IPS DF 6.9 (cell line): ENCODE measurements around the gene SLC37A1.

Source experiments
- DNase-seq: peaks from one replicate; pipeline ENCODE4 v3.0.0-alpha.2; 2013; ENCODE audit warnings: low read depth, low spot score
- H3K27ac ChIP-seq: one replicate; pipeline ENCODE4 v1.5.1; 2013; ENCODE audit warnings: low read length, control low read depth
- H3K27me3 ChIP-seq: 2 replicates; pipeline ENCODE4 v1.6.1; 2013; ENCODE audit warnings: mild to moderate bottlenecking, low read length; ENCODE audit not compliant: control insufficient read depth, insufficient read depth
- H3K36me3 ChIP-seq: 2 replicates; pipeline ENCODE4 v1.6.1; 2013; ENCODE audit warnings: low read length; ENCODE audit not compliant: control insufficient read depth, insufficient read depth
- H3K4me1 ChIP-seq: 2 replicates; pipeline ENCODE4 v1.6.1; 2013; ENCODE audit warnings: low read length; ENCODE audit not compliant: control insufficient read depth, insufficient read depth
- H3K4me3 ChIP-seq: 2 replicates; pipeline ENCODE4 v1.5.1; 2013; ENCODE audit warnings: mild to moderate bottlenecking, low read length
- H3K9me3 ChIP-seq: 2 replicates; pipeline ENCODE4 v1.6.1; 2013; ENCODE audit warnings: low read length, inconsistent platforms; ENCODE audit not compliant: control insufficient read depth, insufficient read depth
- WGBS: extraction: QIAGEN DNeasy Blood & Tissue Kit; methylation state at CpG from one replicate; pipeline ENCODE4 v1.1.7; 2013; ENCODE audit warnings: mixed read lengths, missing lambda C conversion rate; ENCODE audit not compliant: insufficient read length, insufficient coverage; 5-methylcytosine and 5-hydroxymethylcytosine counted together

SLC37A1 gene

DNA sequence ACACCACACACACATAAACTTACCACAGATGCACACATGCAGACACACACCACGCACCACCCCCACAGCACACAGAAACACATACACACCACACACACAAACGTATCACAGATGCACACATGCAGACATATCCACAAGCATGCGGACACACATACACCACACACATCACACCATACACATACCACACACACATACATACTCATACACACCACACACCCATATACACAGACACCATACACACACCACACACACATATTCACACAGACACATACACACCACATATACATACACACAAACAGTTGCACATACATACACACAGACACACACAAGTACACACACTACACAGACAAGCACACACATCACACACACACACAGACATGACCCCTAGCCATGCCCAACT lies 102.3 kb downstream of the SLC37A1 start:
- Histone ChIP-seq H3K4me3 (no peak overlapping the region), H3K36me3 (no peaks in the 10 kb centered on the region), H3K27ac (no peak overlapping the region), H3K27me3 (no peaks in the 10 kb centered on the region), H3K4me1 (no peaks in the 10 kb centered on the region; the same call in none of the 2 replicates), H3K9me3 (no peaks in the 10 kb centered on the region)
- WGBS: 100% methylated on average over 1 of the region's 3 CpGs
- no peak for DNase-seq

DNA sequence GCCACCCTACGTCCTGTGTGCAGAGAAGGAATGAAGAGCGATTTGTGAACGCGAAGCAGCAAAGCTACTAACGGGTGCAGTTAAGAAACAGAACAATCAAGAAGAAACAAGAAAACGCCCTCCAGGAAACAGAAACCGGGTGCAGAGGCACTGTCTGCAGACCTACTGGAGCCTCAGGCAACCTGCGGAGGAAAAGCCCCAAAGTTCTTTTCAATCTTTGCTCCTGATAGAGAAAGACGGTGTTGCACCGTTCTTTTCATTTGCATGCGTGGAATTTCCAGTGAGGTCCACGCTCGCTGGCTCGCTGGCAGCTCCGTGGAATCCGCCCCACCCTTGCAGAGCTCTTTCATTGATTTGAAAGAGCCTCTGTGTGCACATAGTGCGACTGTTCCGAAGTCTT lies 102.8 kb downstream of the SLC37A1 start:
- WGBS: no CpG with 5 or more reads among the region's 18 CpGs
- H3K4me3 ChIP-seq: no peak overlapping the region

DNA sequence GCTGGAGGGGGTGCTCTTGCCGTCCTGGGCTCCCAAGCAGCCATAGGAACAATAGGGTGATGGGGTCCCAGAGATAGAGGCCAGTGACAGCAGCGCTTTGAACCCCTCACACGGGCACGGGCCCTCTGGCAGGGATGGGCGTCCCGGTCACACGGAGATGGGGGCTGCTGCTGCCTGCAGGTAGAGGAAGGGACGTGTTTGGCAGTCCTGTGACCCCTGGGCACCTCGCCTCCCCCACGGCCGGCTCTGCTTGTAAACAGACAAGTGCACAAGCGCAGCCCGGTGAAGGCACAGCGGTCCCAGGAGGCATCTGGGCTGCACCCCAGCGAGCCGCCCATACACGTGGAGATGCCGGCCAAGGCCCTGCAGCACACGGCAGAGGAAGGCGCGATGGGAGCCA lies 103.3 kb downstream of the SLC37A1 start:
- no peaks in the 10 kb centered on the region for H3K27me3 ChIP-seq
- no peaks in the 10 kb centered on the region for H3K36me3 ChIP-seq
- no peaks in the 10 kb centered on the region; the same call in none of the 2 replicates for H3K4me1 ChIP-seq
- no CpG with 5 or more reads among the region's 21 CpGs for WGBS
- no peak overlapping the region for H3K4me3 ChIP-seq
- no peaks in the 10 kb centered on the region for H3K9me3 ChIP-seq
- DNase-seq: no peak
- H3K27ac ChIP-seq: no peak overlapping the region

More for the DNA sequence above, 102.8 kb downstream of the SLC37A1 start:
- no peak for DNase-seq
- no peaks in the 10 kb centered on the region for H3K9me3 ChIP-seq
- H3K27ac ChIP-seq: no peak overlapping the region
- no peaks in the 10 kb centered on the region for H3K27me3 ChIP-seq
- no peaks in the 10 kb centered on the region for H3K36me3 ChIP-seq
- no peaks in the 10 kb centered on the region; the same call in none of the 2 replicates for H3K4me1 ChIP-seq

DNA sequence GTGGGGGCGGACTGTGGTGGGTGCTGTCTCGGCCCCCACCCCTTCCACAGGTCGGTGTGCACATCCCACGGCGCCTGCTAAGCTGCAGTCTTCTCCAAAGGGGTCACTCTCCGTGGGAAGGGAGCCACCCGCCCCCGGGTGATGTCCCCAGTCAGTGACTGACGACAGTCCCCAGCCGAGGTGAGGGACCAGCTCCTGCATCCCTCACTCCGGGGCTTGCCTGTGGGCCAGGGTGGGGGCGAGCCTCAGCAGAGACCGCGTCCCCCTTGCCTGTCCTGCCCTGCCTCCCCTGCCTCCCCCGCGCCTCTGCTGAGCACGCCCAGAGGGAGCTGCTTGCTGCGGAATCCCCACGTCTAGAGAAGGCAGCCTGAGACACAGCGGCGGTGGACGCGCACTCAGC lies 103.8 kb downstream of the SLC37A1 start:
- H3K4me1 ChIP-seq: no peaks in the 10 kb centered on the region; the same call in none of the 2 replicates
- no peaks in the 10 kb centered on the region for H3K27me3 ChIP-seq
- no peak overlapping the region for H3K4me3 ChIP-seq
- no CpG with 5 or more reads among the region's 23 CpGs for WGBS
- H3K9me3 ChIP-seq: no peaks in the 10 kb centered on the region
- H3K36me3 ChIP-seq: no peaks in the 10 kb centered on the region
- no peak overlapping the region for H3K27ac ChIP-seq
- no peak for DNase-seq

DNA sequence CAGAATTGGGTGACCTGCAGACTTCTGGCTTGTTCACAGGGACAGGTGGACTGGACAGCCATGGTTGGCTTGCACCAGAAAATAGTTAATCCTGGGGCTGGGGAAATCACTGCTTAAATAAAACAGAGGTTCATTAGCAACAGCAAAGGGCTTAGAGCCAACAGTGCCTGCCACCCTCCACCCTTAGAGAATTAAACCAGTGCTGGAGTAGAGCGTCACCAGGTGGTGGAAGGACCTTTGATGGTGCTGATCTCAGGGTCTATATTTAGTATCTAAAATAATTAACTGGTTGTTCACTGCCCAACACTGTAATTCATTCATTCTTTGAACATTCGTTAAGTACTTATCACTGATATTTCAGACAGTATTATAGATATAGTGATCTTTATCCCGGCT lies 105.1 kb downstream of the SLC37A1 start:
- H3K27ac ChIP-seq: no peak overlapping the region
- no CpG with 5 or more reads among the region's 3 CpGs for WGBS

DNA sequence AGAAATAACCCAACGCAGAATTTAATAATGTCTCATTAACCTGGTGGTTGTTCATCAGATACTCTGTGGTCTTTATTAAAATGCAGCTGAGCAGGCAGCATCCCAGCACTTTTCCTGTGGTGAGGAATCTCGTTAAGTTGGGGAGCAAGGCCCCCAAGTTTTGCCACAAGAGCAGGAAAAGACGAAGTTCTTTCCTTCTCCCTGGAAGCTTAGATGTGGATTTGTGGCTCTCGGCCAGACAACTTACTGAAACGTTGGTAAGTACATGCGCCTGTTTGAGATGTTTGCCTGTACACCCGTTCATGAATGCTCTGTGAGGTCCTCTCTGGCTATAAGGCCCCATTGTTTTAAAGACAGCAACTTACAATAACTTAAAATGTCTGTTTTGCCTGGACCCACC lies 105.5 kb downstream of the SLC37A1 start:
- H3K4me3 ChIP-seq: no peak overlapping the region
- H3K27me3 ChIP-seq: no peaks in the 10 kb centered on the region
- no peak overlapping the region for H3K27ac ChIP-seq
- no peaks in the 10 kb centered on the region; the same call in none of the 2 replicates for H3K4me1 ChIP-seq
- DNase-seq: no peak
- WGBS: no CpG with 5 or more reads among the region's 7 CpGs
- no peaks in the 10 kb centered on the region for H3K36me3 ChIP-seq
- no peaks in the 10 kb centered on the region for H3K9me3 ChIP-seq

More for the DNA sequence above, 105.1 kb downstream of the SLC37A1 start:
- no peaks in the 10 kb centered on the region for H3K9me3 ChIP-seq
- H3K4me3 ChIP-seq: no peak overlapping the region
- no peaks in the 10 kb centered on the region; the same call in none of the 2 replicates for H3K4me1 ChIP-seq
- DNase-seq: no peak
- no peaks in the 10 kb centered on the region for H3K36me3 ChIP-seq
- H3K27me3 ChIP-seq: no peaks in the 10 kb centered on the region

DNA sequence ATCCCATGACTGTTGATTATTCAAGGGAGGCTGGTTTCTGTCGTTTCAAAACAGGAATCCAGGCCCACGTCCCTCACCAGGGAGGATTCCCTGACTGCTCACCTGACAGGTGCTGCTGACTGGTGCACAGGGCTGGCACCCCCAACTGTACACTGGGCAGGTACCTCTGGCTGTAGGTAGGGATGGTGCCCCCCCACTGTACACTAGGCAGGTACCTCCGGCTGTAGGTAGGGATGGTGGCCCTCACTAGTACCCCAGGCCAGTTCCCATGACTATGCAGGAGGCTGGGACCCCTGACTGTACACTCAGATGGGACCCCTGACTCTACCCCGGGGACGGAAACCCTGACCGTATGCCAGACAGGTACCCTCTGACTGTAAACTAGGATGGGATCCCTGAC lies 106.2 kb downstream of the SLC37A1 start:
- DNase-seq: no peak
- H3K27me3 ChIP-seq: no peaks in the 10 kb centered on the region
- H3K9me3 ChIP-seq: no peaks in the 10 kb centered on the region
- H3K4me3 ChIP-seq: no peak overlapping the region
- no peaks in the 10 kb centered on the region; the same call in none of the 2 replicates for H3K4me1 ChIP-seq
- no peak overlapping the region for H3K27ac ChIP-seq
- WGBS: no CpG with 5 or more reads among the region's 6 CpGs
- H3K36me3 ChIP-seq: no peaks in the 10 kb centered on the region

DNA sequence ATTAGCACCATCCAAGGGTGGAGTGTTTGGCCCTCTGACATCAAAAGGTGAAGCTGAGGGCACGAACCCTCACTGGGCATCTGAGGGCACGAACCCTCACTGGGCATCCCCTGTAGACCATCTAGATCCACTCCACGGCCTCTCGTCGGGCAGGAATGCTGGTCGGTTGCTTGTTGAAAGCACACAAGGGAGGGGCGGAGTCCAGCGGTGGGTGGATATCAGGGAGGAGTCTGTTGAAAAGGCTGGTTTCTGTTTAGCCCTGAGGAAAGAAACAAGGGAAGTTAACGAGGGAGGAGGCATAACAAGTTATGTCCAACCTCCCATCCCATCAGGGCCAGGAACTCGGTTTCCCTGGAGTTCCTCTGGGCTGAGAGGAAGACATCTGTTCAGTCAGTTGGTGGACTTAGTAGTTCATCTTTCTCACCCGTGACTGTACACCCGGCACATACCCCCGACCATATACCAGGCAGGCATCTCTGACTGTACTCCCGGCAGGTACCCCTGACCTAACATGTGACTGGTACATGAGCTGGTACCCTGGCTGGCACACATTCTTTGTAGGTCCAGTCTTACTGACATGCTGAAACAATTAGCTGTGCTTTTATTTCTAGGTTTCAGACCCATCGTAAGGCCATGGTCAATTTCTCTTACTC lies 107.6 kb downstream of the SLC37A1 start:
- no peaks in the 10 kb centered on the region for H3K36me3 ChIP-seq
- no peaks in the 10 kb centered on the region for H3K27me3 ChIP-seq
- no peaks in the 10 kb centered on the region; the same call in 1 of the 2 replicates for H3K4me1 ChIP-seq
- no CpG with 5 or more reads among the region's 15 CpGs for WGBS
- H3K27ac ChIP-seq: no peak overlapping the region
- no peak for DNase-seq
- no peaks in the 10 kb centered on the region for H3K9me3 ChIP-seq
- H3K4me3 ChIP-seq: no peak overlapping the region

DNA sequence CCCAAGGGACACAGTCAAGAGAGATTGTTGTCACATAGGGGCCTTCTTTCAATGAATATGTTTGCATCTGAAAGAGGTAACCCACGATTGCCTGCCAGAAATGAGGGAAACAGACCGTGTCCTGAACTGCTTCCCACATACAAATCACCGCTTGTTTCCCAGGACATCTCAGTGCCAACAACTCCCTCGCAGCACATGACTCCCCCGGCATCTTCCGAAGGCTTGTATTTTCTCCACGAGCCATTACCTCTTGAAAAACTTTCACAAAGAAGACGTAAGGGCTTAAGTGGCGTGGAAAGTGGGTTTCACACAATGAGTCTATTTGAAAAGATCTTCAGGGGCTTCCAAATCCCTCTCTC lies 108.1 kb downstream of the SLC37A1 start:
- WGBS: no CpG with 5 or more reads among the region's 9 CpGs
- Histone ChIP-seq H3K9me3 (no peaks in the 10 kb centered on the region), H3K4me3 (no peak overlapping the region), H3K27ac (no peak overlapping the region), H3K4me1 (no peaks in the 10 kb centered on the region; the same call in 1 of the 2 replicates), H3K27me3 (no peaks in the 10 kb centered on the region), H3K36me3 (no peaks in the 10 kb centered on the region)
- DNase-seq: no peak

DNA sequence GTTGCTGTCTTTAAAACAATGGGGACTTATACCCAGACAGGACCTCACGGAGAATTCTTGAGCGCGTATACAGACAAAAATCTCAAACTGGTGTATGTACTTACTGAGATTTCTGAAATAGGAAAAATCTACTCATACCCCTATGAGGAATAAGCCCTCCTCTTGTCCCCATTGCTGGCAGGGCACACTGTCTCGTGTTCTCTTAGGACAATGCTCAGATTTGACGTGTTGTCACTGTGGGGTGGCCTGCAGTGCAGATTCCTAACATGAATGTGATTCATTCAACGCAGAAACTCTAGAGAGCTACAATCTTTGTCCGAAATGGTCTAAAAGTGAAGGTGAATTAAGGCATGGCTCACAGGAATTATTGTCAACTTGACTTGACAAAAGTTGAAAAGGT lies 108.6 kb downstream of the SLC37A1 start:
- Histone ChIP-seq H3K9me3 (no peaks in the 10 kb centered on the region), H3K4me1 (no peaks in the 10 kb centered on the region; the same call in 1 of the 2 replicates), H3K36me3 (no peaks in the 10 kb centered on the region), H3K4me3 (no peak overlapping the region), H3K27ac (no peak overlapping the region), H3K27me3 (no peaks in the 10 kb centered on the region)
- no peak for DNase-seq
- whole genome bisulfite sequencing: no CpG with 5 or more reads among the region's 7 CpGs

DNA sequence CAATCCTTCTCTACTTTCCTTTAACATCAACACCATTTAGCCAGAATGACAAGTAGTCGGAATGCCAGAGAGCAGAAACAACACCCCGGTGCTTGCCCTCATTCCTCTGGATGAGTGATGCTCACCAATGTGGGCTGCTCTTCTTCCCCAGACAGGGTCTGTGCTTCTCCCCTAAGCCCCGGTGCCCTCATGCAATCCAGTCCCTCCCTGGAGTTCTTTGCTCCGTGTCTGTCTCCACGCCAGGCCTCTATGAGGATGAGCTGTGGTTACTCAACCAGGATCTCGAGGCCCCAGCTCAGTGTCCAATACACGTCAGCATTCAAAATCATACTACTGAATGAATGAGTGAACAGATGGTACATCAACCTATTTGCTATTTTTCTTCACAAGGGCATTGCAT lies 110.0 kb downstream of the SLC37A1 start:
- Histone ChIP-seq H3K4me1 (no peaks in the 10 kb centered on the region; the same call in 1 of the 2 replicates), H3K27me3 (no peaks in the 10 kb centered on the region), H3K9me3 (no peaks in the 10 kb centered on the region), H3K36me3 (no peaks in the 10 kb centered on the region), H3K27ac (no peak overlapping the region), H3K4me3 (no peak overlapping the region)
- no peak for DNase-seq
- WGBS: no CpG with 5 or more reads among the region's 7 CpGs
